K562 (cell line): Measurements from ENCODE around the gene CYP4F11.

Experiments
- CTCF ChIP-seq, 3 experiments: IDR thresholded peaks in 2 of 3; conservative IDR thresholded peaks in 1 of 3; 2 replicates each; pipeline ENCODE4 v1.5.1; 2011 to 2012; ENCODE audit warnings: low read length in 3 of 3, mild to moderate bottlenecking in 3 of 3, control low read depth in 2 of 3, improper control_type of control experiment in 1 of 3, inconsistent platforms in 1 of 3, low read depth in 1 of 3, mixed read lengths in 1 of 3, moderate library complexity in 1 of 3; ENCODE audit not compliant: insufficient read depth in 2 of 3
- E2F1 ChIP-seq: sonication (generic); formaldehyde crosslinking; IDR thresholded peaks from 2 replicates; pipeline ENCODE4 v1.8.1; 2023; ENCODE audit warnings: mild to moderate bottlenecking, missing genetic modification reagents, moderate library complexity
- E2F5 ChIP-seq: sonication (generic); formaldehyde crosslinking; IDR thresholded peaks from 2 replicates; pipeline ENCODE4 v1.8.0; 2022; ENCODE audit warnings: mild to moderate bottlenecking, missing genetic modification reagents
- RAD21 ChIP-seq, 2 experiments: fragments of 250-450 bp in 1 of 2; fragments of 450-650 bp in 1 of 2; sonication (Bioruptor Pico) in 1 of 2; formaldehyde crosslinking in 1 of 2; IDR thresholded peaks in 1 of 2; conservative IDR thresholded peaks in 1 of 2; 2 replicates each; pipeline versions ENCODE4 v1.4.0 to v1.8.0; 2020 to 2022; ENCODE audit warnings: mild to moderate bottlenecking in 2 of 2, moderate library complexity in 1 of 2
- REST ChIP-seq, 2 experiments: fragments of 450-650 bp; formaldehyde crosslinking in 1 of 2; IDR thresholded peaks; 2 replicates each; pipeline versions ENCODE4 v1.4.0 to v1.6.1; 2014 to 2020; ENCODE audit warnings: mild to moderate bottlenecking in 2 of 2, borderline replicate concordance in 1 of 2, low read depth in 1 of 2
- TBL1XR1 ChIP-seq, 2 experiments: IDR thresholded peaks; 2 replicates each; pipeline ENCODE4 v1.6.1; 2012; ENCODE audit warnings: improper control_type of control experiment in 2 of 2, low read length in 2 of 2, mild to moderate bottlenecking in 1 of 2
- ZNF324 ChIP-seq: fragments of 250-450 bp; sonication (Bioruptor Pico); IDR thresholded peaks from 2 replicates; pipeline ENCODE4 v1.4.0; 2020; ENCODE audit warnings: mild to moderate bottlenecking

- TF ChIP-seq CTCF (IDR thresholded peaks at IDR 0.05 in 2 of 3, conservative IDR thresholded peaks at IDR 0.05 in 1 of 3; ENCODE audit: insufficient read depth in 2 of 3, low read depth in 1 of 3, low read length in 3 of 3): no peak
- no peak for TF ChIP-seq TBL1XR1 (IDR thresholded peaks at IDR 0.05; ENCODE audit: low read length in 2 of 2)
- no peak for TF ChIP-seq E2F5 (CRISPR knock-in tag)
- no peak for TF ChIP-seq REST (IDR thresholded peaks at IDR 0.05; ENCODE audit: borderline replicate concordance)
- TF ChIP-seq REST (CRISPR knock-in tag; IDR thresholded peaks at IDR 0.05; ENCODE audit: low read depth): no peak
- TF ChIP-seq E2F1 (CRISPR knock-in tag): no peak
- TF ChIP-seq RAD21 (CRISPR knock-in tag; conservative IDR thresholded peaks at IDR 0.05 in 1 of 2, IDR thresholded peaks at IDR 0.05 in 1 of 2): no peak
- no peak for TF ChIP-seq ZNF324 (CRISPR knock-in tag)
Observed at GRCh38 chr19:15874821-15875474, 59.4 kb downstream of the CYP4F11 start.
